Amniotic stem cell (primary cell): ENCODE data around the gene SLCO3A1.

Experiments used
- DNase-seq: peaks from one replicate; lab custom pipeline; 2025; lab: John Stamatoyannopoulos, UW

The SLCO3A1 gene

GRCh38 chr15:91861223-91861622 is 7.7 kb downstream of the SLCO3A1 start:
- no peak for DNase-seq

GRCh38 chr15:91862891-91863504 is 9.5 kb downstream of the SLCO3A1 start:
- DNase-seq: no peak

- no peak for DNase-seq
Measured at GRCh38 chr15:91863621-91864255, 10.2 kb downstream of the SLCO3A1 start.

- no peak for DNase-seq
Measured at GRCh38 chr15:91864664-91865063, 11.2 kb downstream of the SLCO3A1 start.

- DNase-seq: no peak
Measured at GRCh38 chr15:91865486-91865885, 12.0 kb downstream of the SLCO3A1 start.

- no peak for DNase-seq
Measured at GRCh38 chr15:91865950-91866349, 12.4 kb downstream of the SLCO3A1 start.

GRCh38 chr15:91866371-91866905 is 12.9 kb downstream of the SLCO3A1 start:
- no peak for DNase-seq

GRCh38 chr15:91866971-91867372 is 13.5 kb downstream of the SLCO3A1 start:
- no peak for DNase-seq

- DNase-seq: no peak
Measured at GRCh38 chr15:91867581-91868026, 14.1 kb downstream of the SLCO3A1 start.

- no peak for DNase-seq
Measured at GRCh38 chr15:91870876-91871537, 17.5 kb downstream of the SLCO3A1 start.

GRCh38 chr15:91871837-91872236 is 18.3 kb downstream of the SLCO3A1 start:
- no peak for DNase-seq

- no peak for DNase-seq
Measured at GRCh38 chr15:91872356-91873137, 19.0 kb downstream of the SLCO3A1 start.

GRCh38 chr15:91873138-91873536 is 19.6 kb downstream of the SLCO3A1 start:
- DNase-seq: no peak

- DNase-seq: no peak
Measured at GRCh38 chr15:91874171-91874570, 20.7 kb downstream of the SLCO3A1 start.

- no peak for DNase-seq
Measured at GRCh38 chr15:91874992-91875660, 21.6 kb downstream of the SLCO3A1 start.

- DNase-seq: no peak
Measured at GRCh38 chr15:91876187-91876586, 22.7 kb downstream of the SLCO3A1 start.

- no peak for DNase-seq
Measured at GRCh38 chr15:91878319-91878870, 24.9 kb downstream of the SLCO3A1 start.

- DNase-seq: no peak
Measured at GRCh38 chr15:91879158-91879557, 25.6 kb downstream of the SLCO3A1 start.

- no peak for DNase-seq
Measured at GRCh38 chr15:91880373-91880772, 26.9 kb downstream of the SLCO3A1 start.

GRCh38 chr15:91881569-91882297 is 28.2 kb downstream of the SLCO3A1 start:
- DNase-seq: no peak
